Gastroesophageal sphincter (tissue), 3 donors: ENCODE results near the gene PROSER2.

ENCODE experiments used
- CTCF ChIP-seq, 4 experiments: fragments of 200-600 bp in 2 of 4; fragments of 450-650 bp in 2 of 4; sonication (generic) in 1 of 4; IDR thresholded peaks; one replicate each; pipeline ENCODE4 v1.5.1; 2017 to 2019; ENCODE audit warnings: antibody characterized with exemption in 4 of 4, mild to moderate bottlenecking in 2 of 4, moderate library complexity in 2 of 4
- POLR2A ChIP-seq, 2 donors: fragments of 450-650 bp; IDR thresholded peaks; one replicate each; pipeline ENCODE4 v1.6.1; 2017; ENCODE audit warnings: antibody characterized with exemption in 2 of 2, mild to moderate bottlenecking in 2 of 2, moderate library complexity in 1 of 2

GRCh38 chr10:11827006-11827405 is 3.9 kb downstream of the PROSER2 start:
- TF ChIP-seq CTCF (IDR thresholded peaks at IDR 0.05) (no peak), POLR2A (IDR thresholded peaks at IDR 0.05) (no peak)
